ENCODE results near the gene ZNF784.

ZNF784 gene

GRCh38 chr19:55598719-55599467 lies 25.5 kb downstream of the ZNF784 start:
- Histone ChIP-seq H3K79me2 (ENCODE audit: insufficient read depth, low read length) (no peaks in the 10 kb centered on the region), H3K36me3 (ENCODE audit: low read length) (no peaks in the 10 kb centered on the region), H3K9ac (ENCODE audit: low read length) (peak overlapping the region; percentile 83), H3K4me3 (ENCODE audit: insufficient read depth, low read length, poor library complexity, severe bottlenecking) (peak overlapping the region; percentile 62), H3K27ac (ENCODE audit: low read depth, low read length) (peak overlapping the region; percentile 95), H3K9me3 (ENCODE audit: insufficient read depth, low read length) (no peaks in the 10 kb centered on the region), H3K27me3 (ENCODE audit: low read length) (no peaks in the 10 kb centered on the region), H4K20me1 (ENCODE audit: low read depth, low read length) (no peaks in the 10 kb centered on the region), H2AFZ (ENCODE audit: low read depth, low read length, severe bottlenecking) (peak overlapping the region; percentile 67), H3K9me2 (replicated peaks; ENCODE audit: insufficient read depth, low read length) (no peaks in the 10 kb centered on the region), H3K4me2 (ENCODE audit: low read depth, low read length, poor library complexity, severe bottlenecking) (peak overlapping the region; percentile 64), H3F3A (ENCODE audit: insufficient read depth) (peaks cover 27% of the 10 kb centered on the region)
- TF ChIP-seq EZH2phosphoT487 (conservative IDR thresholded peaks at IDR 0.05; ENCODE audit: low read length) (no peak), CTCF (IDR thresholded peaks at IDR 0.05; ENCODE audit: insufficient read depth, low read length, poor library complexity, severe bottlenecking) (no peak)

GRCh38 chr19:55598034-55598433 lies 26.3 kb downstream of the ZNF784 start:
- TF ChIP-seq CTCF (IDR thresholded peaks at IDR 0.05; ENCODE audit: insufficient read depth, low read length, poor library complexity, severe bottlenecking) (no peak), EZH2phosphoT487 (conservative IDR thresholded peaks at IDR 0.05; ENCODE audit: low read length) (no peak)
- no peak overlapping the region for H2AFZ ChIP-seq (ENCODE audit: low read depth, low read length, severe bottlenecking)
- no peaks in the 10 kb centered on the region for H3K27me3 ChIP-seq (ENCODE audit: low read length)
- no peak overlapping the region for H3K9ac ChIP-seq (ENCODE audit: low read length)
- no peaks in the 10 kb centered on the region for H3K79me2 ChIP-seq (ENCODE audit: insufficient read depth, low read length)
- H4K20me1 ChIP-seq (ENCODE audit: low read depth, low read length): no peaks in the 10 kb centered on the region
- no peaks in the 10 kb centered on the region for H3K9me3 ChIP-seq (ENCODE audit: insufficient read depth, low read length)
- H3K4me2 ChIP-seq (ENCODE audit: low read depth, low read length, poor library complexity, severe bottlenecking): no peak overlapping the region
- peaks cover 27% of the 10 kb centered on the region for H3F3A ChIP-seq (ENCODE audit: insufficient read depth)
- H3K4me3 ChIP-seq (ENCODE audit: insufficient read depth, low read length, poor library complexity, severe bottlenecking): no peak overlapping the region
- H3K9me2 ChIP-seq (replicated peaks; ENCODE audit: insufficient read depth, low read length): no peaks in the 10 kb centered on the region
- no peaks in the 10 kb centered on the region for H3K36me3 ChIP-seq (ENCODE audit: low read length)
- no peak overlapping the region for H3K27ac ChIP-seq (ENCODE audit: low read depth, low read length)

GRCh38 chr19:55597501-55597921 lies 26.9 kb downstream of the ZNF784 start:
- Histone ChIP-seq H3K4me2 (ENCODE audit: low read depth, low read length, poor library complexity, severe bottlenecking) (no peak overlapping the region), H3F3A (ENCODE audit: insufficient read depth) (peaks cover 27% of the 10 kb centered on the region), H3K27me3 (ENCODE audit: low read length) (no peaks in the 10 kb centered on the region), H4K20me1 (ENCODE audit: low read depth, low read length) (no peaks in the 10 kb centered on the region), H3K9me2 (replicated peaks; ENCODE audit: insufficient read depth, low read length) (no peaks in the 10 kb centered on the region), H3K9ac (ENCODE audit: low read length) (no peak overlapping the region), H2AFZ (ENCODE audit: low read depth, low read length, severe bottlenecking) (no peak overlapping the region), H3K36me3 (ENCODE audit: low read length) (no peaks in the 10 kb centered on the region), H3K27ac (ENCODE audit: low read depth, low read length) (no peak overlapping the region), H3K79me2 (ENCODE audit: insufficient read depth, low read length) (no peaks in the 10 kb centered on the region), H3K4me3 (ENCODE audit: insufficient read depth, low read length, poor library complexity, severe bottlenecking) (no peak overlapping the region), H3K9me3 (ENCODE audit: insufficient read depth, low read length) (no peaks in the 10 kb centered on the region)
- TF ChIP-seq EZH2phosphoT487 (conservative IDR thresholded peaks at IDR 0.05; ENCODE audit: low read length) (no peak), CTCF (IDR thresholded peaks at IDR 0.05; ENCODE audit: insufficient read depth, low read length, poor library complexity, severe bottlenecking) (no peak)

Measured in SU-DHL-6 (cell line).